OCI-LY1 (cell line): Measurements from ENCODE around the gene TMEM178A.
"Not testable (repeated sequence)": the region's sequence is repeated elsewhere in the genome, so short reads cannot be mapped to it uniquely, and the experiment has no call there.

Source experiments
- EZH2 ChIP-seq: fragments of 200-600 bp; sonication (generic), shearing (Covaris generic); IDR thresholded peaks from 2 replicates; pipeline ENCODE4 v1.8.0; 2017; ENCODE audit warnings: borderline replicate concordance, mixed run types, mild to moderate bottlenecking, antibody characterized with exemption, low read length, moderate library complexity, mixed read lengths
- TF ChIP-seq, protein P1 (sequence below): fragments of 200-600 bp; sonication (generic), shearing (Covaris generic); IDR thresholded peaks from 2 replicates; pipeline ENCODE4 v1.5.1; 2017; ENCODE audit warnings: mild to moderate bottlenecking, antibody characterized with exemption, low read length, moderate library complexity, mixed read lengths

DNA sequence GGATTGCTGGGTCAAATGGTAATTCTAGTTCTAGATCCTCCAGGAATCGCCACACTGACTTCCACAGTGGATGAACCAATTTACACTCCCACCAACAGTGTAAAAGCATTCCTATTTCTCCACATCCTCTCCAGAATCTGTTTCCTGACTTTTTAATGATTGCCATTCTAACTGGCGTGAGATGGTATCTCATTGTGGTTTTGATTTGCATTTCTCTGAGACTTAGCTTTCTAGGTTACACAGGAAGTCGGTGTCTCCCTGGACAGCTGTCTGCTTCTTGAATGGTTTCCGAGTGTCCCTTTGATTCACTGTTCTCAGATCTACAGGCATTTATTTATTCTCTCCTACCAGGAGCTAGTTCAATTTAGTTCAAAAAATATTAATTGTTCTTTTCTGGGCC is 62.4 kb downstream of the TMEM178A start:
- TF ChIP-seq, protein P1, sequence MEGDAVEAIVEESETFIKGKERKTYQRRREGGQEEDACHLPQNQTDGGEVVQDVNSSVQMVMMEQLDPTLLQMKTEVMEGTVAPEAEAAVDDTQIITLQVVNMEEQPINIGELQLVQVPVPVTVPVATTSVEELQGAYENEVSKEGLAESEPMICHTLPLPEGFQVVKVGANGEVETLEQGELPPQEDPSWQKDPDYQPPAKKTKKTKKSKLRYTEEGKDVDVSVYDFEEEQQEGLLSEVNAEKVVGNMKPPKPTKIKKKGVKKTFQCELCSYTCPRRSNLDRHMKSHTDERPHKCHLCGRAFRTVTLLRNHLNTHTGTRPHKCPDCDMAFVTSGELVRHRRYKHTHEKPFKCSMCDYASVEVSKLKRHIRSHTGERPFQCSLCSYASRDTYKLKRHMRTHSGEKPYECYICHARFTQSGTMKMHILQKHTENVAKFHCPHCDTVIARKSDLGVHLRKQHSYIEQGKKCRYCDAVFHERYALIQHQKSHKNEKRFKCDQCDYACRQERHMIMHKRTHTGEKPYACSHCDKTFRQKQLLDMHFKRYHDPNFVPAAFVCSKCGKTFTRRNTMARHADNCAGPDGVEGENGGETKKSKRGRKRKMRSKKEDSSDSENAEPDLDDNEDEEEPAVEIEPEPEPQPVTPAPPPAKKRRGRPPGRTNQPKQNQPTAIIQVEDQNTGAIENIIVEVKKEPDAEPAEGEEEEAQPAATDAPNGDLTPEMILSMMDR: not testable (repeated sequence)
- TF ChIP-seq EZH2: not testable (repeated sequence)
